GM21528 (cell line): Measurements from ENCODE around the gene EVI5L.
"Not testable (repeated sequence)": the region's sequence is repeated elsewhere in the genome, so short reads cannot be mapped to it uniquely, and the experiment has no call there.

Source experiments
- ATAC-seq: cut with Tn5 transposase; IDR thresholded peaks from one replicate; pipeline ENCODE4 v1.9.1; 2021; ENCODE audit warnings: mild to moderate bottlenecking, moderate library complexity; ENCODE audit not compliant: unreplicated experiment, low FRiP score

EVI5L gene

GRCh38 chr19:7858109-7858770, 28.2 kb downstream of the EVI5L start:
- no peak for ATAC-seq

DNA sequence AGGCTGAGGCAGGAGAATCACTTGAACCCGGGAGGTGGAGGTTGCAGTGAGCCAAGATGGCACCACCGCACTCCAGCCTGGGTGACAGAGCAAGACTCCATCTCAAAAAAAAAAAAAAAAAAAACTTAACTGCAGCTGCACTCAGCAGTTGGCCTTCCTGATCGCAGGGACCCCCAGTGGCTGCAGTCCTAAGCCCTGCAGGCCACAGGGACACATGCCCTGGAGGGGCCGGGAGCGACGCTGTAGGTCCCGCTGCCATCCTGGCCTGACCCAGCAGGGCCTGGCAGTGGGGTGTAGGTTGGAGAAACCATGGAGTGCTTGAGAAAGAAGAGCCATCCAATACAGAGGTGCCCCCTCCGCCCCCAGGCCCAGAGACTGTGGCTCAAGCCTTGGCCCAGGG, 29.1 kb downstream of the EVI5L start:
- not testable (repeated sequence) for ATAC-seq

- no peak for ATAC-seq
Measured at GRCh38 chr19:7859831-7860713, 30.1 kb downstream of the EVI5L start.

DNA sequence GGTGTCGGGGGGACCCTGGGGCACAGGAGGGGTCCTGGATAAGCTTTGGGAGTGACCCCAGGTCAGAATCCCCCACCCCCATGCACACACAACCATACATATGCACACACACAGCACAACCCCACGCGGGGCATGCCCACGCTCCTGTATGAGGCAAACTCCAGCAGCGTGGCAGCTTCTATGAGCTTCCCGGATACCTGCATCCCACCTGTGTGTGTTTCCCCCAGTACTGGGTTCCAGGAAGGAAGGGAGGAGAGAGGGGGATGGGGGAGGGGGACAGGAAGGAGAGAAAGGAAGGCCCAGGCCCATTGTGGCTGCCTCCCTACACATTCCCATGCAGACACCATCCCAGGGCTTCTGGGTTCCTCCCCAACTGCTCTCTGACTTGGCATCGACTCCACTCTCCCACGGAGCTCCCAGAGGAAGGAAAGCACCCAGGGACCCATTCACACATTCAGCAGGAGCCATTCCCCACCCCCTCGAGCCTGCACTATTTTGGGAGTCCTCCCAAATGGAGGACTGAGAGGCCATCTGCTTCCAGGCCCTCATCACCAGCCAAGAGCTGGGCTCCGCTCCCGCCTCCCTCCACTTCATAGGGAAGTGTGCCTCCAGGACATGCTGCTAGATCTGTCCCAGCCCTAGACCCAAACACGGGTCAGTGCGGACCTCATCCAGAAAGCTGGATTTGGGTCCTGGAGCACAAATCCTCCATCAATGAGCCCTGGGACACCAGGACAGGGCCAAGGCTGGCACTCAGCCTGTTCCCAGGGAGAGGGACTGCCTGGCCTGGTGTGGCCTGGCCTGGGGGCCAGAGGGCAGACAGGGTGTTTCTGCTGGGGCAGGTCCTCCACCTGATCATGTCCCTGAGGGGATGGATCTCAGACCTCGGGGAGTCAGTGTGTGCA, 30.9 kb downstream of the EVI5L start:
- no peak for ATAC-seq

- no peak for ATAC-seq
Measured at GRCh38 chr19:7861619-7862412, 31.8 kb downstream of the EVI5L start.

DNA sequence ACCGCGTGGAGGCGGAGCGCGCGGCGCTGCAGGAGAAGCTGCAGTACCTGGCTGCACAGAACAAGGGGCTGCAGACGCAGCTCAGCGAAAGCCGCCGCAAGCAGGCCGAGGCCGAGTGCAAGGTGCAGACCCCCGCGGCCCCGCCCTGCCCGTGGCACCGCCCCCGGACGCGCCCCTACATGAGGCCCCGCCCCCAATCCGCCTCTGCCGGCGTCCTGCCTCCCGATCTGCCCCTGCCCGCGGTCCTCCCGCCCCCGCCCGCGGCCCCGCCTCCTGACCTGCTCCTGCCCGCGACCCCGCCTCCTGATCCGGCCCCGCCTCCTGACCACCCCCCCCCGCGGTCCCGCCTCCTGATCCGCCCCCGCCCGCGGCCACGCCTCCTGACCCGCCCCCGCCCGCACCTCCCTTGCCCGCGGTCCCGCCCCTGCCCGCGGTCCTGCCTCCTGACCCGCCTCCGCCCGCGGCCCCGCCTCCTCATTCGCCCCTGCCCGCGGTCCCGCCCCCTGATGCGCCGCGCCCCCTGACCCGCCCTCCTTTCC, 32.5 kb downstream of the EVI5L start:
- ATAC-seq: no peak

GRCh38 chr19:7863157-7863970, 33.3 kb downstream of the EVI5L start:
- no peak for ATAC-seq

GRCh38 chr19:7863971-7864689, 34.1 kb downstream of the EVI5L start:
- no peak for ATAC-seq

DNA sequence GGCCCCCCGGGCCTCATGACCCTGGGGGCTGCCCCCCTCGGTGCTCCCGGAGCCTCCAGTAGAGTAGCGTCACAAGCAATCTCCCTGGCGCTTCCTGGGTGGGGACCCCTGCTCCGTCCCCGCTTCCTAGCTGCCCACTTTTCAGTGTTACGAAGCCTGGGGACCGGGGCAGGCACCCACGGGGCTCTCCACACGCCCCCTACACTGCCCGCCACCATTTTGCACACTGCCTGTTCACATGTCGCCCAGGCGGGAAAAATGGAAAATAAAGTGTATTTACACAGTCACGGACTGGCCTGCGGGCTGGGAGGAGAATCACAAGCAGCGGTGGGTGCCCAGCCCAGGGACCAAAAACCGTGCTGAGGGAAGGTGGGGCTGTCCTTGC, 34.7 kb downstream of the EVI5L start:
- ATAC-seq: no peak

GRCh38 chr19:7865262-7865911, 35.4 kb downstream of the EVI5L start:
- ATAC-seq: no peak

- ATAC-seq: no peak
Measured at GRCh38 chr19:7866399-7867091, 36.5 kb downstream of the EVI5L start.

- ATAC-seq: no peak
Measured at GRCh38 chr19:7867092-7867844, 37.2 kb downstream of the EVI5L start.

- ATAC-seq: no peak
Measured at GRCh38 chr19:7868326-7868670, 38.3 kb downstream of the EVI5L start.

DNA sequence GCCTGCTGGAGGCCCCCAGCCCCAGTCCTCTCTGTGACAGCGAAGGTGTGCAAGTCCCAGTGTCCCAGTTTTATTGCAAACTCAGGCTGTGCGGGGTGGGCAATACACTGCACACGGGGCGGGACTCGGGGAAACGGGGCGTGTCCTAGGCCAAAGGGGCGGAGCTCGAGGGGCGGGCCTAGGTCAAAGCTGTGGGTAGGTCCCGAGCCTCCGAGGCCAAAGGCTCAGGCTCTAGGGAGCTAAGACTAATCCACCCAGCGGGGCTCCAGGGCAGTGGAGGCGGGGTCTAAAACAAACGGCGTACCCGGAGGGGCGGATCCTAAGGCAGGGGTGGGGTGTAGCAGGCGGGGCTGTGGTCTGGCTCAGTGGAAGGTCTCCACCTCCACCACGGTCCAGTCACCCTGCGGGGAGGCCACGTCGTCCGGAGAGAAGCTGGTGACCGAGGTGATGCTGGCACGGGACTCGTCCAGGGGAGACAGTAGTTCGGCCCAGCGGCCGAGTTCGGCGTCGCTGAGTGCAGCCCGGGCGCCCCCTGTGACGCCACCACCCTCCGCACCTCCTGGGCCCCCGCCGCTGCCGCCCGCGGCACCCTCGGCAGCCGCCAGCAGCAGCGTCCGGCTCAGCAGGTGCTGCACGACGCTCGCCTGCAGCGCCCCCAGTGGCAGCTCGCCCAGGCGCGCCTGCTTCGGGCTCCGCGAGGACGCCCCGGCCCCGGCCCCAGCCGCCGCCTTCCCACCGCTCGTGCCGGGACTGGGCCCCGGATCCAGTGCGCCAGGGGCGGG, 38.8 kb downstream of the EVI5L start:
- ATAC-seq: peak; percentile 59

GRCh38 chr19:7869453-7869909, 39.5 kb downstream of the EVI5L start:
- ATAC-seq: peak; percentile 45
